SU-DHL-6 (cell line): ENCODE results near the gene C12orf57.

ENCODE experiments used
- H2AFZ ChIP-seq: fragments of 200-600 bp; sonication (generic); 2 replicates; pipeline ENCODE4 v1.6.1; 2014; ENCODE audit warnings: low read depth, mild to moderate bottlenecking, moderate library complexity, mixed read lengths, antibody characterized with exemption, low read length; ENCODE audit not compliant: severe bottlenecking
- H3F3A ChIP-seq: fragments of 200-600 bp; shearing (Covaris generic); 2 replicates; pipeline ENCODE4 v1.6.0; 2016; ENCODE audit warnings: antibody characterized with exemption, mild to moderate bottlenecking; ENCODE audit not compliant: insufficient read depth
- H3K27ac ChIP-seq: fragments of 200-600 bp; sonication (generic); 2 replicates; pipeline ENCODE4 v1.5.1; 2016; ENCODE audit warnings: low read depth, mild to moderate bottlenecking, low read length, moderate library complexity, mixed read lengths
- H3K27me3 ChIP-seq: fragments of 200-600 bp; sonication (generic), shearing (Covaris generic); 2 replicates; pipeline ENCODE4 v1.6.0; 2014; ENCODE audit warnings: mild to moderate bottlenecking, low read length
- H3K36me3 ChIP-seq: fragments of 200-600 bp; sonication (generic); 2 replicates; pipeline ENCODE4 v1.6.1; 2014; ENCODE audit warnings: mild to moderate bottlenecking, low read length, mixed read lengths
- H3K4me2 ChIP-seq: fragments of 300-600, 200-600 bp; shearing (Covaris generic), sonication (generic); 2 replicates; pipeline ENCODE4 v1.6.0; 2014; ENCODE audit warnings: low read length, low read depth, mild to moderate bottlenecking; ENCODE audit not compliant: poor library complexity, severe bottlenecking
- H3K4me3 ChIP-seq: fragments of 200-600 bp; sonication (generic); 2 replicates; pipeline ENCODE4 v1.5.1; 2014; ENCODE audit warnings: antibody characterized with exemption, low read length, mild to moderate bottlenecking, mixed read lengths; ENCODE audit not compliant: insufficient read depth, poor library complexity, severe bottlenecking
- H3K79me2 ChIP-seq: fragments of 200-600 bp; sonication (generic); 2 replicates; pipeline ENCODE4 v1.6.1; 2014; ENCODE audit warnings: mild to moderate bottlenecking, low read length, moderate library complexity; ENCODE audit not compliant: insufficient read depth
- H3K9ac ChIP-seq: fragments of 200-600 bp; sonication (generic); 2 replicates; pipeline ENCODE4 v1.7.0; 2014; ENCODE audit warnings: mild to moderate bottlenecking, low read length
- H3K9me2 ChIP-seq: fragments of 200-600 bp; sonication (generic); replicated peaks from 2 replicates; pipeline ENCODE4 v1.6.1; 2014; ENCODE audit warnings: low read length; ENCODE audit not compliant: insufficient read depth
- H3K9me3 ChIP-seq: fragments of 200-600 bp; sonication (generic); 2 replicates; pipeline ENCODE4 v1.6.1; 2014; ENCODE audit warnings: low read length, mixed read lengths; ENCODE audit not compliant: insufficient read depth
- H4K20me1 ChIP-seq: fragments of 200-600 bp; sonication (generic); 2 replicates; pipeline ENCODE4 v1.6.1; 2014; ENCODE audit warnings: low read depth, mild to moderate bottlenecking, antibody characterized with exemption, low read length, moderate library complexity, mixed read lengths
- CTCF ChIP-seq: fragments of 200-600 bp; sonication (generic); IDR thresholded peaks from one replicate; pipeline ENCODE4 v1.5.1; 2017; ENCODE audit warnings: antibody characterized with exemption, mild to moderate bottlenecking, low read length, moderate library complexity; ENCODE audit not compliant: insufficient read depth, poor library complexity, severe bottlenecking
- EZH2phosphoT487 ChIP-seq: fragments of 200-600 bp; sonication (generic), shearing (Covaris generic); conservative IDR thresholded peaks from 2 replicates; pipeline ENCODE4 v1.6.1; 2018; ENCODE audit warnings: mild to moderate bottlenecking, antibody characterized with exemption, low read length, moderate library complexity, mixed read lengths

Gene C12orf57

GRCh38 chr12:6967651-6968100 is 23.9 kb downstream of the C12orf57 start:
- Histone ChIP-seq H3K4me2 (no peak overlapping the region), H3K36me3 (peaks cover 8% of the 10 kb centered on the region; the same call in 1 of the 2 replicates), H3F3A (peaks cover 32% of the 10 kb centered on the region)

DNA sequence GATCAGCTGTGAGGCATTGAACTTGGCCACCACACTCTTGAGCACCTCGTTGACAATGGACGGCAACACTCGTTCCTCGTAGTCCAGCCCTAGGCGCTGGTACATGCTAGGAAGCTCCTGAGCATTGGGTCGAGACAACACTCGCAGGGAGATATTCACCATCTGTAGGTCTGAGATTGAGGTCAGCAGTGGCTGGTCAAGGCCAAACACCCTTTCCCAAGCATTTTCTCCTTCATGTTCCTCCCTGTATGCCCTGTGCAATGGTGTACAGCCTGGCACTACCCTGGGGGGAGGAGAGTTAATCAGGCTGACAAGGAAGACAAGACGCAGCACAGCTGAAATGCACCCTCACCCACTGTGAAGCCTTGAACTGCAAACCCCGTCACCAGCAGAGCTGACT is 24.6 kb downstream of the C12orf57 start:
- Histone ChIP-seq H3K4me2 (peak overlapping the region; percentile 73), H3K27me3 (no peaks in the 10 kb centered on the region), H2AFZ (no peak overlapping the region), H3K9ac (peak overlapping the region; percentile 92; the same call in 1 of the 2 replicates), H3K36me3 (peaks cover 8% of the 10 kb centered on the region; the same call in 1 of the 2 replicates), H3K27ac (no peak overlapping the region; the same call in 1 of the 2 replicates), H3K79me2 (peaks cover 45% of the 10 kb centered on the region), H3K9me3 (no peaks in the 10 kb centered on the region), H3F3A (peaks cover 32% of the 10 kb centered on the region), H3K4me3 (no peak overlapping the region), H3K9me2 (no peaks in the 10 kb centered on the region), H4K20me1 (peaks cover 3% of the 10 kb centered on the region; the same call in 1 of the 2 replicates)
- TF ChIP-seq EZH2phosphoT487 (no peak), CTCF (no peak)

More at GRCh38 chr12:6967651-6968100, 23.9 kb downstream of the C12orf57 start:
- Histone ChIP-seq H3K9ac (no peak overlapping the region), H3K4me3 (no peak overlapping the region), H3K27me3 (no peaks in the 10 kb centered on the region), H4K20me1 (peaks cover 3% of the 10 kb centered on the region; the same call in 1 of the 2 replicates), H2AFZ (no peak overlapping the region), H3K9me3 (no peaks in the 10 kb centered on the region), H3K27ac (no peak overlapping the region), H3K79me2 (peaks cover 40% of the 10 kb centered on the region), H3K9me2 (no peaks in the 10 kb centered on the region)
- TF ChIP-seq CTCF, result no peak
- TF ChIP-seq EZH2phosphoT487, result no peak

- H3K79me2 ChIP-seq, result peaks cover 45% of the 10 kb centered on the region
- peaks cover 23% of the 10 kb centered on the region for H3F3A ChIP-seq
Observed at GRCh38 chr12:6970096-6970527, 26.3 kb downstream of the C12orf57 start.

More at GRCh38 chr12:6970096-6970527, 26.3 kb downstream of the C12orf57 start:
- Histone ChIP-seq H3K9ac (peak overlapping the region; percentile 92), H3K9me3 (no peaks in the 10 kb centered on the region), H2AFZ (no peak overlapping the region), H3K27ac (peak overlapping the region; percentile 32), H3K27me3 (no peaks in the 10 kb centered on the region), H3K9me2 (no peaks in the 10 kb centered on the region), H4K20me1 (peaks cover 3% of the 10 kb centered on the region; the same call in 1 of the 2 replicates), H3K36me3 (peaks cover 8% of the 10 kb centered on the region; the same call in 1 of the 2 replicates), H3K4me3 (peak overlapping the region; percentile 96), H3K4me2 (peak overlapping the region; percentile 73)
- TF ChIP-seq EZH2phosphoT487 (no peak), CTCF (no peak)
